H1 (cell line): Measurements from ENCODE around the gene ZNF845. TPM values are rescaled to one million over a fixed set of nuclear protein-coding genes. Genes with fewer than 3 reads are reported as not detected.

Experiments used
- EGR1 ChIP-seq: IDR thresholded peaks from 2 replicates; pipeline ENCODE4 v1.6.1; 2011; ENCODE audit warnings: low read depth, low read length, borderline replicate concordance
- GTF2F1 ChIP-seq: IDR thresholded peaks from 2 replicates; pipeline ENCODE4 v1.6.1; 2012; ENCODE audit warnings: low read depth, low read length, improper control_type of control experiment, borderline replicate concordance
- RBBP5 ChIP-seq: IDR thresholded peaks from 2 replicates; pipeline ENCODE4 v1.7.1; 2012; ENCODE audit warnings: low read depth, mild to moderate bottlenecking, inconsistent platforms, low read length, moderate library complexity, borderline replicate concordance
- SRF ChIP-seq: IDR thresholded peaks from 2 replicates; pipeline ENCODE4 v1.6.1; 2011; ENCODE audit warnings: mild to moderate bottlenecking, low read depth, low read length, moderate library complexity
- polyA plus RNA-seq, 7 experiments: library from polyadenylated mRNA; depleted of rRNA in 3 of 7; stranded (reverse) in 5 of 7; unstranded in 2 of 7; fragments of >200 nt in 5 of 7; fragments of 200-250 nt in 2 of 7; gene quantifications; 1 replicate in 5 of 7; 2 replicates in 1 of 7; 4 replicates in 1 of 7; pipeline versions ENCODE4 v1.2.1 to v1.2.3, GENCODE V29; 2011 to 2013; ENCODE audit warnings: missing spikeins in 2 of 7, mixed read lengths in 2 of 7
- total RNA-seq: library from RNA; stranded (reverse); fragmentation: NEBNext Ultra II Directional; extraction: Animal tissue kit (Norgen Biotek cat#: 25700); gene quantifications from 2 replicates; pipeline ENCODE4 v1.2.1, GENCODE V29; 2021

ZNF845 gene
- total and polyA plus RNA-seq, 2 of the 8 experiments (the other 6 are each of a cell fraction or from before 2014, with no cell fraction given): 3.6 to 22.5 TPM

- no peak for TF ChIP-seq GTF2F1
- no peak for TF ChIP-seq SRF
- TF ChIP-seq RBBP5: no peak
- TF ChIP-seq EGR1: no peak
- TF ChIP-seq, all 59 proteins: peak for 0
Measured at GRCh38 chr19:53389571-53389970, 56.0 kb downstream of the ZNF845 start (continued).
